GM18511 (cell line): ENCODE data around the gene RASSF5.

Experiments used
- ATAC-seq: cut with Tn5 transposase; IDR thresholded peaks from one replicate; pipeline ENCODE4 v1.9.1; 2021; ENCODE audit warnings: mild to moderate bottlenecking, moderate library complexity; ENCODE audit not compliant: unreplicated experiment

Gene RASSF5

DNA sequence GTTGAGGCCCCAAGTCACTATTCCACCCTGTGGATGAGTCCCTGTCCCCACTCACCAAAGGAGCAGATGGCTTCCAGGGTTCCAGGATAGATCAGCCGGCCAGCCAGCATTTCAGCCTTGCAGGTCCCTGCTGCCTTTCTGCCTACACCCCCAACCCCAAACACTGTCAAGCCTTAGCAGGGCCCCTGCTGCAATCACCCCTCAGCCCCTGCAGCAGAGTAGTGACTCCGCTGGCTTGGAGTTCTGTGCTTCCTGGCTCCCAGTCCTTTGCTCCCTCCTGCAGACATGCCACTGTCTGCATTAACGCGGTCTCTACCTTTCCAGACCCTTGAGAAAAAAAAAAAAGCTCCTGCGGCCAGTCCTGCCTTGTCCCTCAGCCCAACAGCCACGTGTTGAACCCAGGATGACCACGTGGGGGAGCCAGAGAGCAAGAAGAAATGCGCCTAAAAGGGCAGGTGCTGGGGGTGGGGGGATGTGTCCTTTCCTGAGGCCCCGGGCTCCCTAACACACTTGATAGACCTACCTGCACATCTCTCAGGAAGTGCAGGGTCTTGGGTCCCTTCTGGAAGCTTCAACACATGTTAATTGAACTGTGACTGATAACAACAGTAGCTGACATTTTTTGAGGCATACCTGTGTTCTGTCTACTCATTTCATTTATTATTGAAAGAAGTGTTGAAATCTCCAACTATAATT is 37.4 kb downstream of the RASSF5 start:
- peak; percentile 50 for ATAC-seq

DNA sequence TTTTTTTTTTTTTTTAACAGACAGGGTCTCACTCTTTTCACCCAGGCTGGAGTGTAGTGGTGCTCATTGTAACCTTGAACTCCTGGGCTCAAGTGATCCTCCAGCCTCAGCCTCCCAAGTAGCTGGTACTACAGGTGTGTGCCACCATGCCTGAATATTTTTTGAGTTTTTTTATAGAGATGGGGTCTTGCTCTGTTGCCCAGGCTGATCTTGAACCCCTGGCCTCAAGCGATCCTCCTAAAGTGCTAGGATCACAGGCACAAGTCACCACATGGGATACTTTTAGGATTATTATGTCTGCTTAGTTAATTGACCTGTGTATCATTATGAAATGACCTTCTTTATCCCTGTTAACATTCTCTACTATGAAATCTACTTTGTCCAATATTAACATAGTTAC is 38.0 kb downstream of the RASSF5 start:
- no peak for ATAC-seq

GRCh38 chr1:206547104-206547503 is 39.8 kb downstream of the RASSF5 start:
- ATAC-seq, result no peak

DNA sequence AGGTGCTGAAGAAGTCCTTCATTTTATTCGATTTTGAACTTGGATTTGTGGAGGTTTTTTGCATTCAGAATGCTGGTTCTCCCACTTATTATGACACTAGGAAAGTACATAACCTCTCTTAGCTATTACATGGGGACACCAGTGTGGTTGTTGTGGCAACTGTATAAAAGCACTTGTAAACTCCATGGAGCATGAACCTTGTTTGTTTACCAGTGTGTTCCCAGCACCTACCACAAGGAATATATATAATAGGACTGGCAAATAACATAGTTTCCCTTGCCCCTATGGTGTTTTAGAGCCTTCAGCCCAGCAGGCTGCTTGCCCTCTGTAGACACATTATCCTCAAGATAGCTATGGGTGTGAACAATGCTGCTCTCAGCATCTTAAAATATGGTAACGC is 43.1 kb downstream of the RASSF5 start:
- no peak for ATAC-seq

DNA sequence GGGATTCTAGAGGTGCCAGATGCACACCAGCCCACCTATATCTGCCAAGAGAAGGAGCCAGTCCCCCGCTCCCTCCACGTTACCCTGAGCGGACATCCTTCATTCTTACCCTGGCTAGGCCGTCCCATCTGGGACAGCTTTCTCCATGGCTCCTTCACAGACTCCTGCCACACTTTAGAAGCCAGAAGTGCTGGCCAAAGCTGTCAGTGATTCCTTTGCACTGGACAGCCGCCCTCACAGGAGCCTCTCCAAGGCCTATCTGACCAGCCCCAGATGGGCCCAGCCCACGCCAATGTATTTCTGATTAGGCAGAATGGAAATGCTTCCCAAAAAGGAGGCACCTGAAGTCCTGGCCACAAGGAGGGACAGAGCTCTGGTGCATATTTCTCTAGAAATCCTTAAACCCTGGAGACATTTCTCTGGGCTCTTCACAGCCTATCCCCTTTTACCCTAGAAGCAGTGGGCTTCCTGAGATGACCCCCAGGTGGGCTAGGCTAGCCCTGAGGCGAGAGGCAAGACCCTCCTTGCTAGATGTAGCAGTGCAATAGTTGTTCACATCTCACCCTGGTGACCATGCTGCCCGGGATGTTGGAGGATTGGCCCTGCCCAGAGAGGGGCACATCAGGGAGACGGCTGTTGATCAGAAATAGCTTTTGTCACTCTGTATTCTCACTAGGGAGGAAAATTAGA is 44.1 kb downstream of the RASSF5 start:
- ATAC-seq, result no peak

- ATAC-seq, result no peak
Measured at GRCh38 chr1:206551986-206552326, 44.6 kb downstream of the RASSF5 start.

- no peak for ATAC-seq
Measured at GRCh38 chr1:206554211-206554610, 46.9 kb downstream of the RASSF5 start.

DNA sequence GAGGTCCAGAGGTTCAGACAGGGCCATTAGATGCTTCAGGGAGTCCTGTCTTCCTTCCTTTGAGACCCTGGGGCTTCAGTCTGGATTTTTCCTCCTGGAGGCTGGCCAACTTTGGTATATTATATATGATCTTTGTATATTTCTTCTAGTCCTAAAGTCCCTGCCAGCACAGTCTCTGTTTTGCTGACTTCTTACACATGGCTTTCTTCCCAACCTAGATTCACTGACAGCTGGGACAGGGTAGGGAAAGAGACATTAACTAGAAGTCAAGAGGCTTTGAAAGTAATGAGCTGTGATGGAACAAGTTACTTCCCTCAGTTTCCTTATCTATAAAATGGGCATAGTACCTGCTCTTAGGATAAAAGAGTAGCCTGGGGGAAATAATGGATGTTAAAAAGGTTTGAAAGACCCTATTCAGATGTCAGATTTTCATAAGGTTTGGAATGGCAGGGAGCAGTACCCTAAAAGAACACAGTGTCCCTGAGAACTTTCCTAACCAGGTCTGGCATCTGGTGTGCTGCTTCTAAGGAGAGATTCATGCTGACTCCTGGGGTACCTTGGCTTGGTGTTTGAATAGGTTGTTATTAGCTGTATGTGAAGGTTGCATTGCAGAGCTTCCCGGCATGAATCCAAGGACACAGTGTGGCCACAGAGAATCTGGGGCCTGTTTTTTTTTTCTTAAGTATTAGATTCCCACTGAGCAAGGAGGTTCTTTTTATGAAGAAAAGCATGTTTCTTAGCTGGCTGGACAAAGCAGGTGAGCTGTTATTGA is 47.6 kb downstream of the RASSF5 start:
- ATAC-seq, result no peak

GRCh38 chr1:206555473-206555935 is 48.2 kb downstream of the RASSF5 start:
- ATAC-seq, result no peak

DNA sequence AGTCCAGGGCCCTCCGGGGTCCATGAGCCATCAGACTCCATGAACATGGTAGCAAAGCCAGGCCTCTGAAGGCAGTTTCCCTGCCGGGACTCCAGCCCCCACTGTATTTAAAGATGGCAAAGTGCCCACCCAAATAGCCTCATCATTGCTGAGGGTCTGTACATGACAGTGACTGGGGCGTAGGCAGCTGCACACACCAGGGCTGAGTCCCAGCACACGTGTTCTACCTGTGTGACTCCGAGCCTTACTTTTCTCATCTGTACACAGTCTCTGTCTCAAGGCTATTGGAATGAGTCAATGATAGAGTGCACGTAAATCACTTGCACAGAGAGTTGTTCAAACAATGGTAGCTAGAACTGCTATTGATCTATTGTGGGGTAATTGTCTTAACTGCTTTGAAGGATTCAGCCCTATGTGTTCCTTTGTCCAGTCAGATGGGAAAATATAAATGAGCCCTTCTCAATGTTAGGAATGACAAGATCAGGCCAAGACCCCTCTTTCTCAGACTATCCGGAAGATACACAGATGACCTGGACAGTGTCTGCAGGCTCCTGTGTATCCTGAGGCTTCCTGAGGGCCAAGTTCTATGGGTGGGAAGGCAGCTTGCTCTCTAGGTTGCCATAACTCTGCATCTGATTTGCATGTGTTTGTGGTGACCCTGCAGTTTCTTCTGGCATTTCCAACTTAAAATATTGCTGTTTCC is 48.9 kb downstream of the RASSF5 start:
- ATAC-seq, result no peak

GRCh38 chr1:206556750-206557635 is 49.7 kb downstream of the RASSF5 start:
- ATAC-seq, result peak; percentile 58

DNA sequence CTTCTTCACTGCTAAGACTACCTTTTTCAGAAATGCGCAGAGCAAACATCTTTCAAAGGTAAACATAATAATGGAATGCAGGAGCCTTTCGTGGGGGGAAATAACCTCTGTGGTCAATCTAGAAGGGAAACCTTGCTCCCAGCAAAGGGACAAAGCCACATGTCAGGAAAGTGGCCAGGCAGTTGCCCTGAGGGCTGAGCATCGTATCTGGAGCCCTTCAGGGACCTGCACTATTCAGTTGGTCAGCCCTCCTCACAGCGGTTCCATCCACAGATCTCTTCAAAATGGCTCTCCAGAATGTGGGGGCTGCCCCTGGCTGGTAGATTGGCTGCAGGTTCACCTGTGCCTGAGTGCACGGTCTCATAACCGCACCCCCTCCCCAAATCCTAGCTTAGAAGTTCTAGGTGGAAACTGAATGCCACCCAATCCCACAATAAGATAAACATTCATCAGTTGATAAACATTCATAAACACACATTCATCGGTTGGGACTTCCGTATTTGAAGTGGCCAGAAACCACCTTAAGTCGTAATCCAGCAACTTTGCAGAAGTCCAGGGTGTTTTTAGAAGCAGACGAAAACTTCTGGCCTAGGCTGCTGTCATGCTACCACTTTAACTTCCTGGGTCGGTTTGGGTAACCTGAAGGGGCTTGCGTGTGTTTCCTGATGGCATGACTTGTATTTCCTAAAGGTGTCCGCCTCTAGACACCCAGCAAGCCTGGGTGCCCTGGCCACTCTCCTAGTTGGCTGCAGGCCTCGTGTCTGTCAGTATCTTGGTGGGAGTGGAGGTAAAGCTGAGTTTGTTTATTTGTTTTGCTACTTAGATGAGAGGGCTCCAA is 50.5 kb downstream of the RASSF5 start:
- ATAC-seq, result no peak

- no peak for ATAC-seq
Measured at GRCh38 chr1:206558794-206559671, 51.7 kb downstream of the RASSF5 start.

DNA sequence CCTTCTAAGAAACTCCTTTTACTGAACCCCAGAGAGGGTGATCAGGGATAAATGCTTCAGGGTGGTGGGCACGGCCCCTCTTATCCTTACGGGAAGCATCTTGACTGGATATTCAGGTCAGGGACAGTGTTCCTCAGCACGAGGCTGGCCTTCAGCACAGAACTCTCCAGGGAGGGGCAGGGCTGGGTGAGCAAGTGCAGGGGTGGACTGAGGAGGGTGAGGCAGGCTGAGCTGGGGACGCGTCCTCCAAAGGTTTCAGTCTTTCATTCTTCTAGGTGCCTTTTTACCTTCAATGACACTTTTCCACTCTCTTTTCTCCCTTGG is 52.3 kb downstream of the RASSF5 start:
- no peak for ATAC-seq

DNA sequence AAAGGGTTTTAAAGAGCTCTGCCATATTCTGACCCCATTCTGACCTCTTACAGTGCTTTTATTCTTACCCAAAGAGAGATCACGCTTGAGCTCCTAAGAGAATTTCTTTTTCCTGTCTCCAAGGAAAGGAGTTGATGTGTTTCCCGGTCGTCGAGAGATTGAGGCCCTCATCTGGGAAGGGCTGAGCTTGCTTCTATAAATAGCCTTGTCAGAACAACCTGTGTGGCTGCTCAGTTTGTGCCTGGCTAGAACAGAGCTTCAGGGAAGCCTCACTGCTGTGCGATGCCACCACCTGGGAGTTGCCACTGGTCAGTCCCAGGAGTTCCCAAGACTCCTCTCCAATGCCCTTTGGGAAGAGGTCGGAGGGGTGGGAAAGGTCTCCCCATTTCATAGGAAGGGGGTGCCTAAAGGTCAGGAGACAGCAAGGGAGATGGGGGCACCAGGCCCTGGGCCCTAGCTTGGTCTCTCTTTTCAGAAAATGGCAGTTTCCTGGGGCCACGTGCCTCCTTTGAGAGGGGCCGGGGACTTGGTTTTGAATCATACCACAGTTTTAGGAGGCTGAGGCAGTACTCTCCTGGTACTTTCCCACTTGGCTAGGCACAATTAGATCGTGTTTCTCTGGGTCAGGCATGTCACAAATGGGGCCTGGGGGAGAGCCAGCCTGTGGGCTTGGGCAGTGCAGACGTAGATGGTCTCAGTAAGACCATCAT is 52.8 kb downstream of the RASSF5 start:
- no peak for ATAC-seq

GRCh38 chr1:206563367-206564207 is 56.3 kb downstream of the RASSF5 start:
- peak; percentile 39 for ATAC-seq

- no peak for ATAC-seq
Measured at GRCh38 chr1:206565995-206566394, 58.7 kb downstream of the RASSF5 start.
